ENCODE measurements around the gene NFRKB.
"Not testable (repeated sequence)": the region's sequence is repeated elsewhere in the genome, so short reads cannot be mapped to it uniquely, and the experiment has no call there.

Gene NFRKB

GRCh38 chr11:129888451-129888850 lies 6.9 kb downstream of the NFRKB start:
- DNase-seq = no peak

DNA sequence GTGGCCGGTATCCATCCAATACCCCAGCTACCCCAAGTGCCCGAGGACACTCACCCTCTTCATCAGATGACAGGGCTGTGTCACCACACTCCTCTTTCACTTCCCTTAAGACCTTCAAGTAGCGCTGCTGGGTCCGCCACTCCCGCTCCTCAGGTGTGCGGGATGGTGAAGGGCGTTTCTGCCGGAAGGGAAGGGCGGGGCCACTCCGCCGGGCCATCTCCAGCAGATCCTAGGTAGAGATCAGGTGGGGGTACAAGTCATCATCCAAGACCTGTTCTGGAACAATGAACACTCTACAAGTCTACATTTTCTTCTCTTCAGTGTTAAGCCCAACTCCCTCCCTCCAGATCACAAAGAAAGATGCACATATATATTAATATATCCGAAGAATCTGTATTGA lies 10.0 kb downstream of the NFRKB start:
- DNase-seq = no peak

GRCh38 chr11:129884581-129884980 lies 10.8 kb downstream of the NFRKB start:
- DNase-seq = no peak

DNA sequence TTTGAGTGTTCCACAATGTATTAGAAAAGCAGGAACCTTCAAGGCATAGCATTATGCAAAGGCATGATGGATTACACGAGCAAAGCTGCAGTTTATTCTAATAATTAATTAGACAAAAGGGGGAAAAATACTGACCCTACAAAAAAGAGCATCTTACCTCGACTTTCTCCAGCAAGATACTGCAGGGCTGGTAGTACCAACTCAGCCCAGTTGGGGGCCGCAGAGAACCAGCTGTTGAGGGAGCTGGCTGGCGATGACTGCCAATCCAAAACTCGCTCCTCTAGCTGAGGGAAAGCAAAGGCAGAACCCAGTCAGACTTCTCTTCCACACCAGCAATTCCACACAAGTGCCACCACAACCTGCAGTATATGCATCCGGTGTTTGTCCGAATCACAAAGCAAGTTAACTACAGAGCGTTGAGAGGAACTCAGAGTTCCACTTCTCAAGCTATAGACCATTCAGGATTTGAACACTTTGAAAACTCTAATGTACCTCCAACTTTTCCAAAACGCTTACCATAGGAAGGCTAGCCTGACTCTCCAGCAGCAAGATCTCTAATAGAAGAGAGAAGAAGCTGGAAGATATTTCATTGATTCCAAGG lies 13.7 kb downstream of the NFRKB start:
- DNase-seq = peak; percentile 20

- no peak for DNase-seq
Observed at GRCh38 chr11:129880311-129880710, 15.1 kb downstream of the NFRKB start.

DNA sequence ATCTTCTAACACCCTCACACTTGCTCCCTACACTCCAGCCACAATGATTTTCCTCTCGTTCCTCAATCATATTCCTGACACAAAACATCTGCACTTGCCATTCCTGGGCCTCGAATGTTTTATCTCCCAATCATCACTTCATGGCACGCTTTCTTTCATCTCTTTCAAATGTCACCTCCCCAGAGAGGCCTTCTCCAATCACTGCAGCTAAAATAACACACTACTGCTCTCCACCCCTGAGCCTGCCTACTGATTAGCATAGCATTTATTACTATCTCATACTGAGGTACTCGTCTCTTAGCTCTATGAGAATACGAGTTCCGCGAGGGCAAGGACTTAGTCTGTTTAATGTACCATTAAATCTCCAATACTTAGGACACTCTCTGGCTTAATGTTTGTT lies 23.5 kb downstream of the NFRKB start:
- no peak for DNase-seq

DNA sequence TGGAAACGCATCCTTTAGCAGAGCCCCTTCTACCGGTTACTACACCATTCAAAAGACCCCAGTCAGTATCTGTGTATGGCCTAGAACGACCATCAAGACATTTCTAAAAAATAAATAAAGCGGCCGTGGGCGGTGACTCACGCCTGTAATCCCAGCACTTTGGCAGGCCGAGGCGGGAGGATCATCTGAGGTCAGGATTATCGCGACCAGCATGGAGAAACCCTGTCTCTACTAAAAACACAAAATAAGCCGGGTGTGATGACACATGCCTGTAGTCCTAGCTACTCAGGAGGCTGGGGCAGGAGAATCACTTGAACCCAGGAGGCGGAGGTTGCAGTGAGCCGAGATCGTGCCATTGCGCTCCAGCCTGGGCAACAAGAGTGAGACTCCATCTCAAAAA lies 26.8 kb downstream of the NFRKB start:
- DNase-seq = not testable (repeated sequence)

GRCh38 chr11:129866311-129866710 lies 29.1 kb downstream of the NFRKB start:
- no peak for DNase-seq

- DNase-seq = no peak
Observed at GRCh38 chr11:129865701-129866100, 29.7 kb downstream of the NFRKB start.

GRCh38 chr11:129864811-129865210 lies 30.6 kb downstream of the NFRKB start:
- DNase-seq = no peak

- no peak for DNase-seq
Observed at GRCh38 chr11:129861702-129862522, 33.5 kb downstream of the NFRKB start.

- DNase-seq = no peak
Observed at GRCh38 chr11:129856036-129856435, 39.3 kb downstream of the NFRKB start.

GRCh38 chr11:129855086-129855485 lies 40.3 kb downstream of the NFRKB start:
- DNase-seq = no peak

- DNase-seq = no peak
Observed at GRCh38 chr11:129854232-129854805, 41.1 kb downstream of the NFRKB start.

DNA sequence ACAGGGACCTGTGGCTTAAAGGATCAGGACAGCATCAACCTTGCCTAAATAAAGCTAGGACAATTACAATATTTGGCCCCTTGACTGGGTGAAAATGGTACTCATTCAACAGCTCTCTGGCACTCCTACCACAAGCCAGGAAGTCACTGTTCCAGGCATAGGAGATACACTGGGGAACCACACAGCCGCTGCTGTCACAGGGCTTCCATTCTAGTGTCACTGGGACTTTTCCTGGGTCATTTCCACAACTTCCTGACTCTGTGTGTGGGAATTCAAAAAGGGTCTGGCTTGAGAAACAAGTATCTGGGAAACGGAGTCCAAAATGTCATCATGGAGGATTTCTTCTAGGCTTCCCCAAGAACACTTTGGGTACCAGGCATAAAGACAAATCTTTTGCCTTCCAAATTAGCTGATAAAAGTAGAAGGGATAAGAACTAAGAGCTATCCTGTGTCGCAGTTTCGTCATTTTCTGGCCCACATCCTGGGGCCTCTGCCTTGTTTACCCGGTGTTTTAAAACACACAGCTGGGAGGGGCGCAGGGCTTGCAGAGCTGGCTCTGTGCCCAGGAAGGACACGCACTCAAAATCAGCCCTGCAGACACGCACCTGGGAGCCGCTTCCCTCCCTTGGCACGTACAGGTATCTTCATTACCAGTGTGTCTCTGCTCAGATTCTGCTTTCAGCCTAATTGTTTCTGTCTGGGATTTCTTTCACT lies 41.7 kb downstream of the NFRKB start:
- DNase-seq = peak; percentile 95

DNA sequence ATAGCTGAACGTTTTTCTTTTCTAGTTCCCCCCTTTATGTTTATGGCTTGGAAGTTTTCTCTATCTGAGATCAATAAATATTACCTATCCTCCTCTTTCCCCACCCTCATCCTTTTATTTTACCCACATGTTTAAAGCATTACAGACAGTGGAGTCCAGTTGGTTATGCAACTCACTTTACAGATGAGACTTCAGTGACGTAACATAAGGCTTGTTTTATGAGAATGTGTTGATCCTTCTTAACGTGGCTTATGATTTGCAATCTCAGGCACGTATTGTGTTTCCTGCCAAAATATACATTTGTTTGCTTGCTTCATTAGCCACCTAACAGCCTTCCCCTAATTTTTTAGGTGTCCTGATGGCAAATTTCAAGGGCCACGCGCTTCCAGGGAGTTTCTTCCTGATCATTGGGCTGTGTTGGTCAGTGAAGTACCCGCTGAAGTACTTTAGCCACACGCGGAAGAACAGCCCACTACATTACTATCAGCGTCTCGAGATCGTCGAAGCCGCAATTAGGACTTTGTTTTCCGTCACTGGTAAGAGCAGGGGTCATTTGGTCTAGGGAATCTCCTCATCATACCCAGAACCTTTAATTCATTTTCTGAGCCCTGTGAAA lies 43.1 kb downstream of the NFRKB start:
- DNase-seq = no peak

DNA sequence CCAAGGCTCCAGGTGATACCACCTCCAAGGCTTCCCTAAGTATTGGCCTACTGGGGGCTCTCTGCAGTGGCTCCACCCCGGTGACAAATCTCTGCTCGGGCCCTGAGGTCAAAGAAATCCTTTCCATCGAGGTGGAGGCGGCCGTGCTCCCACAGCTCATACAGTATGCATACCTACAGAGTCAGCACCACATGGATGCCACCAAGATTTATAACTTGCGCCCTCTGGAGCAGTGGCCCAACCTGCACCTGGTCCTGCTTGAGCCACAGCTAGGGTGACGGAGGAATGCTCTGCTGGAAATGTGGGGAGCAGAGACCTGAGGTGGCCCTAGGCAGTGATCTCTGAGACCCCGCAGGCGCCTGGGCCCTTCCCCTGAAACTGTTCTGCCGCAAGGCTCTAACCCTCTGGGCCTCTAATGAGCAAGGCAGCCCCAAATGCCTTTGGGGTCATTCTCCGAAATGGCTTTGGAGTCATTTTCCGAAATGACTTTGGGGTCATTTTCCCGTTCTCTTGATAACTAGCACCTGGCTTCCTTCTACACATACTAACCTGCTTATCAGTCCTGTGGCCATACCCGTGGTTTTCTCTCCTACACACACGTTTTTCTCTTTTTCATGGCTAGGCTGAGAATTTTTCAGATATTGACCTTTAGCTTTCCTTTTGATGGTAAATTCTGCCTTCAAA lies 45.8 kb downstream of the NFRKB start:
- DNase-seq = no peak

DNA sequence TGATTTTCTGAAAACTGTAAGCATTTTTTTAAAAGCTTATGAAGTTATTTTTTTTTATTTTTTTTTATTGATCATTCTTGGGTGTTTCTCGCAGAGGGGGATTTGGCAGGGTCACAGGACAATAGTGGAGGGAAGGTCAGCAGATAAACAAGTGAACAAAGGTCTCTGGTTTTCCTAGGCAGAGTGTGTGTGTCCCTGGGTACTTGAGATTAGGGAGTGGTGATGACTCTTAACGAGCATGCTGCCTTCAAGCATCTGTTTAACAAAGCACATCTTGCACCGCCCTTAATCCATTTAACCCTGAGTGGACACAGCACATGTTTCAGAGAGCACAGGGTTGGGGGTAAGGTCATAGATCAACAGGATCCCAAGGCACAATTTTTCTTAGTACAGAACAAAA lies 48.0 kb downstream of the NFRKB start:
- DNase-seq = not testable (repeated sequence)

DNA sequence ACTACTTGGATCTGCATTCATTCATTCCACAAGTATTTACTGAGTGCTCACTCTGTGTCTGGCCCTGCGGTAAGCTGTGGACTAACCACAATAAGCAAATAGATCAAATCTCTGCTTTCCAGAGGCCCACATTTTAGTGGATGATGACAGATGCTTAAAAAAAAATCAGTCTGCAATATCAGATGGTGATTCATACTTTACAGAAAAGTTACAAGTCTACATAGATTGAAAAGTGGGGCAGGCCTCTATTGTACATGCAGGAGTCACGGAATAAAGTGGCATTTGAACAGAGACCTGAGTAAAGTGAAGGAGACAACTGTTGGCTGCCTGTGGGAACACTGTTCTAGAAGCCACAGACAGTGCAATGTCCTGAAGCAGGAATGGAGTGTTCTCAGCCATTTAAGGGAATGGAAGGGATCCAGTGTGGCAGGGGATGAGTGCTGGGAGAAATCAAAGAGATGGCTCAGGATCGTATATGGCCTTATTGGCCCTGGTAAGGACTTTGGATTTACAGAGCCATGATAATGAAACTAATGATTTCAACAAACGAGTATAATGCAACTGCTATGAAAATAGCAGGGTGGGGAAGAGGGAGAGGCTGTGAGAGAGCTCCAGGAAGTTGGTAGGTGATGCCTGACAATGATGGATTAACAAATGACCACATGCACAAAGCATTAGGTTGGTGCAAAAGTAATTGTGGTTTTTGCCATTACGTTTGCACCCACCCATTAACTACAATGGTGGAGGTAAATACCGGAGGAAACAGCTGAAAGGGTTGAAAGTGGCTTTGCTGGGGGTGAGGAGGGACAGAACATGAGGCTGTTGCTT lies 48.7 kb downstream of the NFRKB start:
- no peak for DNase-seq
